ENCODE data around the gene NFAT5. TPM values are rescaled to one million over a fixed set of nuclear protein-coding genes. Genes with fewer than 3 reads are reported as not detected.

Gene NFAT5
- polyA plus RNA-seq, 3 donors = 2.4 to 6.9 (median 2.5) TPM

DNA sequence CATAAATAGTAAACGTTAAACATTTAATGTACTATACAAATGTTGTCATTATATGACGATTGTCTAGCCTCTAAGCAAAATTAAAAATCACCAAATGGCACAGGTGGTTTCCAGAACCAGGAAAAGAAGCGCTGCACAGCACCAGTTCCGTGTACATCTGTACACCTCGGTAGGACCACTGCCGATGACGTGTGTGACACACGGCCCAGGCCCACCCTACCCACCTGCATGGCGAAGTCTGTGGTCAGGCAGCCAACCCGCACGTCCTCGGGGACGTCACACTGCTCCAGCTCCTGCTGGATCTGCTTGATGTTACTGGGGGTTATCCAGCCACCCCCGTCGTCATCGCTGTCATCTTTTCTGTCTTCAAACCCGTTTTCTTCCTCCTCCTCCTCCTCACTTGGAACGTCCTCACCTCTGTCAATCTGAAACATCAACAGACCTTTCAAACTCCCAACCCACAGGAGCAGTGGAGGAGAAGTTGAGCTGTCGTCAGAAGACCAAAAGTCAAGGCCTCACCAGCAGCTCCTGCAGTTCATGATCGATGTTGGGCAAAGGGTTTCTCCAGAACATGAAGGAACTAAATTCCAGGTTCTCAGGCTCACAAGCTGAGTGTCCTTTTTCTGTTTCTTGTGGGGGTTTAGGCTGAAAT, 183.1 kb downstream of the NFAT5 start:
- H4K20me1 ChIP-seq (ENCODE audit: insufficient read depth, low read length) = no peaks in the 10 kb centered on the region
- no peaks in the 10 kb centered on the region for H3K9me3 Mint-ChIP-seq
- peaks cover 8% of the 10 kb centered on the region for H3K4me1 Mint-ChIP-seq
- no peak overlapping the region for H3K27ac ChIP-seq (ENCODE audit: low read depth in 1 of 2, low read length in 2 of 2)
- H3K4me3 Mint-ChIP-seq = no peak overlapping the region
- H3K4me2 ChIP-seq (replicated peaks; ENCODE audit: extremely low read depth, low read length, poor library complexity, severe bottlenecking) = no peak overlapping the region
- no peak overlapping the region for H2AFZ ChIP-seq (ENCODE audit: insufficient read depth, low read depth, low read length, poor library complexity, severe bottlenecking)
- peaks cover 19% of the 10 kb centered on the region for H3K79me2 ChIP-seq (ENCODE audit: insufficient read depth, low read length)
- peaks cover 4 to 6% of the 10 kb centered on the region in 2 donors for H3K4me1 ChIP-seq (ENCODE audit: control insufficient read depth in 1 of 2, insufficient read depth in 2 of 2, low read length in 2 of 2)
- DNase-seq = no peak
- no peak overlapping the region for H3K27ac Mint-ChIP-seq
- H3K36me3 ChIP-seq (replicated peaks in 1 of 2; ENCODE audit: control insufficient read depth in 1 of 2, insufficient read depth in 2 of 2, low read length in 2 of 2) = peaks cover 67 to 85% of the 10 kb centered on the region in 2 donors
- H3K4me3 ChIP-seq (replicated peaks in 1 of 3; ENCODE audit: low read depth in 2 of 3, low read length in 3 of 3) = no peak overlapping the region
- intact Hi-C loops (cut with micrococcal nuclease) = no loop called here
- no peaks in the 10 kb centered on the region for H3K27me3 Mint-ChIP-seq (ENCODE audit: low read depth in 3 of 3)
- H3K9me3 ChIP-seq (replicated peaks in 1 of 2; ENCODE audit: control insufficient read depth in 1 of 2, insufficient read depth in 1 of 2, low read length in 2 of 2) = no peaks in the 10 kb centered on the region
- H3K27me3 ChIP-seq (ENCODE audit: control insufficient read depth in 2 of 2, insufficient read depth in 2 of 2, low read length in 2 of 2) = no peaks in the 10 kb centered on the region
- H3K9ac ChIP-seq (ENCODE audit: insufficient read depth, low read length, poor library complexity, severe bottlenecking) = no peak overlapping the region
- TF ChIP-seq, protein P1, sequence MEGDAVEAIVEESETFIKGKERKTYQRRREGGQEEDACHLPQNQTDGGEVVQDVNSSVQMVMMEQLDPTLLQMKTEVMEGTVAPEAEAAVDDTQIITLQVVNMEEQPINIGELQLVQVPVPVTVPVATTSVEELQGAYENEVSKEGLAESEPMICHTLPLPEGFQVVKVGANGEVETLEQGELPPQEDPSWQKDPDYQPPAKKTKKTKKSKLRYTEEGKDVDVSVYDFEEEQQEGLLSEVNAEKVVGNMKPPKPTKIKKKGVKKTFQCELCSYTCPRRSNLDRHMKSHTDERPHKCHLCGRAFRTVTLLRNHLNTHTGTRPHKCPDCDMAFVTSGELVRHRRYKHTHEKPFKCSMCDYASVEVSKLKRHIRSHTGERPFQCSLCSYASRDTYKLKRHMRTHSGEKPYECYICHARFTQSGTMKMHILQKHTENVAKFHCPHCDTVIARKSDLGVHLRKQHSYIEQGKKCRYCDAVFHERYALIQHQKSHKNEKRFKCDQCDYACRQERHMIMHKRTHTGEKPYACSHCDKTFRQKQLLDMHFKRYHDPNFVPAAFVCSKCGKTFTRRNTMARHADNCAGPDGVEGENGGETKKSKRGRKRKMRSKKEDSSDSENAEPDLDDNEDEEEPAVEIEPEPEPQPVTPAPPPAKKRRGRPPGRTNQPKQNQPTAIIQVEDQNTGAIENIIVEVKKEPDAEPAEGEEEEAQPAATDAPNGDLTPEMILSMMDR (IDR thresholded peaks at IDR 0.05) = no peak
- H3K36me3 Mint-ChIP-seq = peaks cover 70 to 87% of the 10 kb centered on the region in 2 donors
- WGBS (ENCODE audit: insufficient coverage) = 97% methylated on average over 5 of the region's 20 CpGs

DNA sequence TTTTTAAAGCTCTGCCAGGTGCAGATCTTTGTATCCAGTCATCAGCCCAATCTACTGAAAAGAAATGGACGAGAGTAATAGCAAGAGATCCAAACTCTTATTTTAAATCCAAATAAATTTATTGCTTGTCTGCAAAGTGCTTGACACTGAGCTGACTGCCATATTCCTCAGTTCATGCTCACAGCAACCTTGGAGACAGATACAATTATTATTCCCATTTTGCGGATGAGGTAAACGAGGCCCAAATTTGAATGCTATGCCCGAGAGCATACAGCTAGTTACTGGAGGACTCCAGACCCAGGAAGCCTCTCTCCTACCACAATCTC, 188.3 kb downstream of the NFAT5 start:
- TF ChIP-seq, protein P1 (IDR thresholded peaks at IDR 0.05) = no peak
- H3K9me3 ChIP-seq (replicated peaks in 1 of 2; ENCODE audit: control insufficient read depth in 1 of 2, insufficient read depth in 1 of 2, low read length in 2 of 2) = no peaks in the 10 kb centered on the region
- peak overlapping the region; percentile 54 to 93 for H3K27ac ChIP-seq (ENCODE audit: low read depth in 1 of 2, low read length in 2 of 2)
- intact Hi-C loops (cut with micrococcal nuclease) = loop anchor here (2.0 to 10.0 kb wide), 3 partner anchors 42 to 359 kb away; no protein-coding TSS in a partner anchor
- H4K20me1 ChIP-seq (ENCODE audit: insufficient read depth, low read length) = no peaks in the 10 kb centered on the region
- H3K4me3 ChIP-seq (replicated peaks in 1 of 3; ENCODE audit: low read depth in 2 of 3, low read length in 3 of 3) = peak overlapping the region; percentile 73 to 88 (median 87)
- Mint-ChIP-seq H3K4me1 (peaks cover 16% of the 10 kb centered on the region), H3K36me3 (peaks cover 23 to 35% of the 10 kb centered on the region in 2 donors), H3K9me3 (peaks cover 0 to 5% (median 0%) of the 10 kb centered on the region in 7 donors), H3K27ac (peak overlapping the region in 4 of 7 donors; percentile 92 to 98 (median 96)), H3K27me3 (ENCODE audit: low read depth in 3 of 3) (peaks cover 0 to 5% (median 3%) of the 10 kb centered on the region in 3 donors), H3K4me3 (peak overlapping the region; percentile 99 to 100)
- peaks cover 13% of the 10 kb centered on the region in 2 donors for H3K4me1 ChIP-seq (ENCODE audit: control insufficient read depth in 1 of 2, insufficient read depth in 2 of 2, low read length in 2 of 2)
- peak overlapping the region; percentile 87 for H3K4me2 ChIP-seq (replicated peaks; ENCODE audit: extremely low read depth, low read length, poor library complexity, severe bottlenecking)
- H3K9ac ChIP-seq (ENCODE audit: insufficient read depth, low read length, poor library complexity, severe bottlenecking) = peak overlapping the region; percentile 87
- no peaks in the 10 kb centered on the region for H3K27me3 ChIP-seq (ENCODE audit: control insufficient read depth in 2 of 2, insufficient read depth in 2 of 2, low read length in 2 of 2)
- H2AFZ ChIP-seq (ENCODE audit: insufficient read depth, low read depth, low read length, poor library complexity, severe bottlenecking) = peak overlapping the region; percentile 98
- peaks cover 28% of the 10 kb centered on the region for H3K79me2 ChIP-seq (ENCODE audit: insufficient read depth, low read length)
- DNase-seq = no peak
- 5% methylated on average over 3 of the region's 4 CpGs for WGBS (ENCODE audit: insufficient coverage)
- H3K36me3 ChIP-seq (replicated peaks in 1 of 2; ENCODE audit: control insufficient read depth in 1 of 2, insufficient read depth in 2 of 2, low read length in 2 of 2) = peaks cover 18 to 32% of the 10 kb centered on the region in 2 donors

Small RNAs within 50 kb of the gene (small RNA-seq; reads per million reads assigned to genes)
- not detected for gene MIR1538 (ENCODE audit: insufficient read length, low read depth)

Other genes starting within 250 kb of the NFAT5 start
- gene PDF, start 235.4 kb upstream of the NFAT5 start, polyA plus RNA-seq = 1 to 10 TPM; 2.3 to 7.2 (median 4.2) TPM
- gene COG8, start 226.4 kb upstream of the NFAT5 start, polyA plus RNA-seq = 10 to 100 TPM; 11.9 to 24.1 (median 21.6) TPM
- gene NIP7, start 226.2 kb upstream of the NFAT5 start, polyA plus RNA-seq = 10 to 100 TPM in 2 of 3 donors, 1 to 10 TPM in 1; 3.0 to 16.4 (median 14.2) TPM
- gene TMED6, start 214.2 kb upstream of the NFAT5 start, polyA plus RNA-seq = under 1 TPM in 1 of 3 donors, not detected in 2; 0.29 TPM
- gene TERF2, start 180.0 kb upstream of the NFAT5 start, polyA plus RNA-seq = 10 to 100 TPM in 2 of 3 donors, 1 to 10 TPM in 1; 8.8 to 11.2 (median 10.5) TPM
- 10 to 100 TPM; 32.3 to 90.4 (median 84.9) TPM for gene CYB5B, start 141.3 kb upstream of the NFAT5 start, polyA plus RNA-seq
- gene NQO1, start 160.6 kb downstream of the NFAT5 start, polyA plus RNA-seq = 1 to 10 TPM in 2 of 3 donors, under 1 TPM in 1; 0.51 to 3.9 (median 3.0) TPM
- gene NOB1, start 189.0 kb downstream of the NFAT5 start, polyA plus RNA-seq = 10 to 100 TPM; 15.7 to 27.5 (median 18.0) TPM
- gene WWP2, start 196.4 kb downstream of the NFAT5 start, polyA plus RNA-seq = 10 to 100 TPM; 29.6 to 54.4 (median 46.0) TPM

Measured in CD14-positive monocyte (primary cell).